ENCODE results near the gene PKD1L1. TPM values are rescaled to one million over a fixed set of nuclear protein-coding genes. Genes with fewer than 3 reads are reported as not detected.

Gene PKD1L1
- polyA plus RNA-seq, 1 of the 3 experiments (the other 2 are of a cell fraction) = 0.10 TPM

GRCh38 chr7:47766126-47766525 lies 182.1 kb downstream of the PKD1L1 start:
- WGBS (ENCODE audit: low lambda C conversion rate) = over 99% methylated on average over 7 of the region's 7 CpGs
- H3F3A ChIP-seq (replicated peaks; ENCODE audit: insufficient read depth) = peaks cover 30% of the 10 kb centered on the region
- no peak for DNase-seq
- H3K36me3 ChIP-seq (replicated peaks in 1 of 2; ENCODE audit: control insufficient read depth in 1 of 2, insufficient read depth in 2 of 2, low read length in 1 of 2) = no peaks in the 10 kb centered on the region
- H4K20me1 ChIP-seq (ENCODE audit: insufficient read depth) = no peaks in the 10 kb centered on the region
- ChIA-PET CTCF (interaction anchor here (0.8 to 2.8 kb wide), 5 partner anchors 10 to 500 kb away, joined by 3 to 11 read pairs (median 6); no protein-coding TSS in a partner anchor), POLR2A (no interaction called here)
- H3K4me1 ChIP-seq (ENCODE audit: control insufficient read depth in 1 of 2, insufficient read depth in 2 of 2, low read depth in 1 of 2, low read length in 1 of 2) = peaks cover 22 to 23% of the 10 kb centered on the region in 2 experiments
- TF ChIP-seq EP300 (IDR thresholded peaks at IDR 0.05; ENCODE audit: borderline replicate concordance in 1 of 2, low read depth in 1 of 2, low read length in 1 of 2) (no peak), FOSL2 (IDR thresholded peaks at IDR 0.05; ENCODE audit: borderline replicate concordance, low read depth) (no peak), SIN3A (IDR thresholded peaks at IDR 0.05; ENCODE audit: borderline replicate concordance, low read depth, low read length) (no peak), SMC3 (IDR thresholded peaks at IDR 0.05; ENCODE audit: low read depth, low read length) (no peak), NFIC (IDR thresholded peaks at IDR 0.05; ENCODE audit: borderline replicate concordance) (no peak), ZBTB33 (IDR thresholded peaks at IDR 0.05; ENCODE audit: borderline replicate concordance, low read depth) (no peak), RAD21 (IDR thresholded peaks at IDR 0.05; ENCODE audit: low read length) (no peak), GATA2 (CRISPR knock-in tag; IDR thresholded peaks at IDR 0.05) (no peak), MEF2A (IDR thresholded peaks at IDR 0.05; ENCODE audit: borderline replicate concordance, low read depth) (no peak), NRF1 (IDR thresholded peaks at IDR 0.05; ENCODE audit: low read depth, low read length) (no peak), ELF1 (IDR thresholded peaks at IDR 0.05) (no peak), GABPA (IDR thresholded peaks at IDR 0.05; ENCODE audit: low read depth) (no peak), MXI1 (IDR thresholded peaks at IDR 0.05; ENCODE audit: low read depth, low read length) (no peak)
- TF ChIP-seq, protein P1, sequence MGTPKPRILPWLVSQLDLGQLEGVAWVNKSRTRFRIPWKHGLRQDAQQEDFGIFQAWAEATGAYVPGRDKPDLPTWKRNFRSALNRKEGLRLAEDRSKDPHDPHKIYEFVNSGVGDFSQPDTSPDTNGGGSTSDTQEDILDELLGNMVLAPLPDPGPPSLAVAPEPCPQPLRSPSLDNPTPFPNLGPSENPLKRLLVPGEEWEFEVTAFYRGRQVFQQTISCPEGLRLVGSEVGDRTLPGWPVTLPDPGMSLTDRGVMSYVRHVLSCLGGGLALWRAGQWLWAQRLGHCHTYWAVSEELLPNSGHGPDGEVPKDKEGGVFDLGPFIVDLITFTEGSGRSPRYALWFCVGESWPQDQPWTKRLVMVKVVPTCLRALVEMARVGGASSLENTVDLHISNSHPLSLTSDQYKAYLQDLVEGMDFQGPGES (IDR thresholded peaks at IDR 0.05; ENCODE audit: low read depth, low read length) = no peak
- TF ChIP-seq, protein P2, sequence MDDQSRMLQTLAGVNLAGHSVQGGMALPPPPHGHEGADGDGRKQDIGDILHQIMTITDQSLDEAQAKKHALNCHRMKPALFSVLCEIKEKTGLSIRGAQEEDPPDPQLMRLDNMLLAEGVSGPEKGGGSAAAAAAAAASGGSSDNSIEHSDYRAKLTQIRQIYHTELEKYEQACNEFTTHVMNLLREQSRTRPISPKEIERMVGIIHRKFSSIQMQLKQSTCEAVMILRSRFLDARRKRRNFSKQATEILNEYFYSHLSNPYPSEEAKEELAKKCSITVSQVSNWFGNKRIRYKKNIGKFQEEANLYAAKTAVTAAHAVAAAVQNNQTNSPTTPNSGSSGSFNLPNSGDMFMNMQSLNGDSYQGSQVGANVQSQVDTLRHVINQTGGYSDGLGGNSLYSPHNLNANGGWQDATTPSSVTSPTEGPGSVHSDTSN (IDR thresholded peaks at IDR 0.05) = no peak
- TF ChIP-seq, protein P3, sequence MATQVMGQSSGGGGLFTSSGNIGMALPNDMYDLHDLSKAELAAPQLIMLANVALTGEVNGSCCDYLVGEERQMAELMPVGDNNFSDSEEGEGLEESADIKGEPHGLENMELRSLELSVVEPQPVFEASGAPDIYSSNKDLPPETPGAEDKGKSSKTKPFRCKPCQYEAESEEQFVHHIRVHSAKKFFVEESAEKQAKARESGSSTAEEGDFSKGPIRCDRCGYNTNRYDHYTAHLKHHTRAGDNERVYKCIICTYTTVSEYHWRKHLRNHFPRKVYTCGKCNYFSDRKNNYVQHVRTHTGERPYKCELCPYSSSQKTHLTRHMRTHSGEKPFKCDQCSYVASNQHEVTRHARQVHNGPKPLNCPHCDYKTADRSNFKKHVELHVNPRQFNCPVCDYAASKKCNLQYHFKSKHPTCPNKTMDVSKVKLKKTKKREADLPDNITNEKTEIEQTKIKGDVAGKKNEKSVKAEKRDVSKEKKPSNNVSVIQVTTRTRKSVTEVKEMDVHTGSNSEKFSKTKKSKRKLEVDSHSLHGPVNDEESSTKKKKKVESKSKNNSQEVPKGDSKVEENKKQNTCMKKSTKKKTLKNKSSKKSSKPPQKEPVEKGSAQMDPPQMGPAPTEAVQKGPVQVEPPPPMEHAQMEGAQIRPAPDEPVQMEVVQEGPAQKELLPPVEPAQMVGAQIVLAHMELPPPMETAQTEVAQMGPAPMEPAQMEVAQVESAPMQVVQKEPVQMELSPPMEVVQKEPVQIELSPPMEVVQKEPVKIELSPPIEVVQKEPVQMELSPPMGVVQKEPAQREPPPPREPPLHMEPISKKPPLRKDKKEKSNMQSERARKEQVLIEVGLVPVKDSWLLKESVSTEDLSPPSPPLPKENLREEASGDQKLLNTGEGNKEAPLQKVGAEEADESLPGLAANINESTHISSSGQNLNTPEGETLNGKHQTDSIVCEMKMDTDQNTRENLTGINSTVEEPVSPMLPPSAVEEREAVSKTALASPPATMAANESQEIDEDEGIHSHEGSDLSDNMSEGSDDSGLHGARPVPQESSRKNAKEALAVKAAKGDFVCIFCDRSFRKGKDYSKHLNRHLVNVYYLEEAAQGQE (IDR thresholded peaks at IDR 0.05; ENCODE audit: low read depth, low read length) = no peak
- TF ChIP-seq, protein P4, sequence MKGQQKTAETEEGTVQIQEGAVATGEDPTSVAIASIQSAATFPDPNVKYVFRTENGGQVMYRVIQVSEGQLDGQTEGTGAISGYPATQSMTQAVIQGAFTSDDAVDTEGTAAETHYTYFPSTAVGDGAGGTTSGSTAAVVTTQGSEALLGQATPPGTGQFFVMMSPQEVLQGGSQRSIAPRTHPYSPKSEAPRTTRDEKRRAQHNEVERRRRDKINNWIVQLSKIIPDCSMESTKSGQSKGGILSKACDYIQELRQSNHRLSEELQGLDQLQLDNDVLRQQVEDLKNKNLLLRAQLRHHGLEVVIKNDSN (IDR thresholded peaks at IDR 0.05; ENCODE audit: borderline replicate concordance, low read depth) = no peak
- no peak overlapping the region for H2AFZ ChIP-seq (ENCODE audit: low read depth)
- H3K79me2 ChIP-seq (ENCODE audit: insufficient read depth) = no peaks in the 10 kb centered on the region
- no peak overlapping the region for H3K4me2 ChIP-seq
- no peak overlapping the region for H3K4me3 ChIP-seq (ENCODE audit: low read depth in 2 of 2, low read length in 1 of 2)
- peak overlapping the region in 1 of 2 experiments; percentile 99; a peak in 2 of 4 replicates for H3K27ac ChIP-seq (ENCODE audit: low read depth in 2 of 2, low read length in 1 of 2)
- no peaks in the 10 kb centered on the region for H3K9me2 ChIP-seq
- H3K9ac ChIP-seq = no peak overlapping the region
- H3K27me3 ChIP-seq (ENCODE audit: insufficient read depth) = no peaks in the 10 kb centered on the region
- no peaks in the 10 kb centered on the region for H3K9me3 ChIP-seq

Data from SK-N-SH (cell line).